IPS-18c (cell line): ENCODE data around the gene DOHH.

Source experiments
- H3K4me3 ChIP-seq: 2 replicates; pipeline ENCODE4 v1.7.0; 2013; ENCODE audit warnings: low read depth, mild to moderate bottlenecking, low read length, moderate library complexity; ENCODE audit not compliant: insufficient read depth
- H3K9me3 ChIP-seq: one replicate; pipeline ENCODE4 v1.6.1; 2013; ENCODE audit warnings: mild to moderate bottlenecking, low read length, moderate library complexity; ENCODE audit not compliant: control insufficient read depth, insufficient read depth

Gene DOHH

GRCh38 chr19:3476830-3477229, 23.6 kb downstream of the DOHH start:
- Histone ChIP-seq H3K9me3 (no peaks in the 10 kb centered on the region), H3K4me3 (no peak overlapping the region)

GRCh38 chr19:3475449-3475848, 25.0 kb downstream of the DOHH start:
- no peaks in the 10 kb centered on the region for H3K9me3 ChIP-seq
- no peak overlapping the region for H3K4me3 ChIP-seq

- Histone ChIP-seq H3K9me3 (no peaks in the 10 kb centered on the region), H3K4me3 (no peak overlapping the region)
Measured at GRCh38 chr19:3474614-3475013, 25.9 kb downstream of the DOHH start.

- no peaks in the 10 kb centered on the region for H3K9me3 ChIP-seq
- H3K4me3 ChIP-seq = no peak overlapping the region
Measured at GRCh38 chr19:3474010-3474409, 26.5 kb downstream of the DOHH start.

GRCh38 chr19:3471954-3472655, 28.4 kb downstream of the DOHH start:
- Histone ChIP-seq H3K9me3 (no peaks in the 10 kb centered on the region), H3K4me3 (no peak overlapping the region)

GRCh38 chr19:3470500-3471128, 29.9 kb downstream of the DOHH start:
- no peak overlapping the region for H3K4me3 ChIP-seq
- no peaks in the 10 kb centered on the region for H3K9me3 ChIP-seq

GRCh38 chr19:3469638-3470499, 30.6 kb downstream of the DOHH start:
- Histone ChIP-seq H3K9me3 (no peaks in the 10 kb centered on the region), H3K4me3 (no peak overlapping the region)

- no peaks in the 10 kb centered on the region for H3K9me3 ChIP-seq
- no peak overlapping the region for H3K4me3 ChIP-seq
Measured at GRCh38 chr19:3468211-3468610, 32.3 kb downstream of the DOHH start.

- no peak overlapping the region for H3K4me3 ChIP-seq
Measured at GRCh38 chr19:3467437-3468198, 32.9 kb downstream of the DOHH start.

GRCh38 chr19:3466635-3467034, 33.8 kb downstream of the DOHH start:
- no peak overlapping the region for H3K4me3 ChIP-seq
- no peaks in the 10 kb centered on the region for H3K9me3 ChIP-seq

More at GRCh38 chr19:3467437-3468198, 32.9 kb downstream of the DOHH start:
- no peaks in the 10 kb centered on the region for H3K9me3 ChIP-seq

GRCh38 chr19:3465552-3465951, 34.9 kb downstream of the DOHH start:
- no peaks in the 10 kb centered on the region for H3K9me3 ChIP-seq
- H3K4me3 ChIP-seq = no peak overlapping the region

GRCh38 chr19:3464587-3465235, 35.8 kb downstream of the DOHH start:
- Histone ChIP-seq H3K9me3 (no peaks in the 10 kb centered on the region), H3K4me3 (no peak overlapping the region; the same call in 1 of the 2 replicates)

GRCh38 chr19:3463714-3464586, 36.5 kb downstream of the DOHH start:
- Histone ChIP-seq H3K9me3 (no peaks in the 10 kb centered on the region), H3K4me3 (peak overlapping the region; percentile 43)

GRCh38 chr19:3462991-3463713, 37.3 kb downstream of the DOHH start:
- Histone ChIP-seq H3K4me3 (peak overlapping the region; percentile 36; the same call in 1 of the 2 replicates), H3K9me3 (no peaks in the 10 kb centered on the region)

- H3K4me3 ChIP-seq = no peak overlapping the region
- no peaks in the 10 kb centered on the region for H3K9me3 ChIP-seq
Measured at GRCh38 chr19:3459965-3460582, 40.4 kb downstream of the DOHH start.
